GM21825 (cell line): ENCODE results near the gene EXOC3.
"Not testable (repeated sequence)": the region's sequence is repeated elsewhere in the genome, so short reads cannot be mapped to it uniquely, and the experiment has no call there.

Source experiments
- ATAC-seq: cut with Tn5 transposase; IDR thresholded peaks from one replicate; pipeline ENCODE4 v1.9.1; 2021; ENCODE audit warnings: mild to moderate bottlenecking, moderate library complexity; ENCODE audit not compliant: unreplicated experiment

The EXOC3 gene

GRCh38 chr5:499233-500209, 56.5 kb downstream of the EXOC3 start:
- no peak for ATAC-seq

DNA sequence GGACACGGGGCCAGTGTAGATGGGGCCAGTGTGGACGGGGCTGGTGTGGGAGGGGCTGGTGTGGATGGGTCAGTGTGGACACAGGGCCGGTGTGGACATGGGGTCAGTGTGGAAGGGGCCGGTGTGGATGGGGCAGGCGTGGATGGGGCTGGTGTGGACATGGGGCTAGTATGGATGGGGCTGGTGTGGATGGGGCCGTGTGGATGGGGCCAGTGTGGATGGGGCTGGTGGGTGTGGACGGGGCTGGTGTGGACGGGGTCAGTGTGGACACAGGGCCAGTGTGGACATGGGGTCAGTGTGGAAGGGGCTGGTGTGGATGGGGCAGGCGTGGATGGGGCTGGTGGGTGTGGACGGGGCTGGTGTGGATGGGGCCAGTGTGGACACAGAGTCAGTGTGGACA, 57.5 kb downstream of the EXOC3 start:
- no peak for ATAC-seq

- no peak for ATAC-seq
Measured at GRCh38 chr5:501105-501830, 58.3 kb downstream of the EXOC3 start.

- ATAC-seq = no peak
Measured at GRCh38 chr5:501831-502184, 58.8 kb downstream of the EXOC3 start.

DNA sequence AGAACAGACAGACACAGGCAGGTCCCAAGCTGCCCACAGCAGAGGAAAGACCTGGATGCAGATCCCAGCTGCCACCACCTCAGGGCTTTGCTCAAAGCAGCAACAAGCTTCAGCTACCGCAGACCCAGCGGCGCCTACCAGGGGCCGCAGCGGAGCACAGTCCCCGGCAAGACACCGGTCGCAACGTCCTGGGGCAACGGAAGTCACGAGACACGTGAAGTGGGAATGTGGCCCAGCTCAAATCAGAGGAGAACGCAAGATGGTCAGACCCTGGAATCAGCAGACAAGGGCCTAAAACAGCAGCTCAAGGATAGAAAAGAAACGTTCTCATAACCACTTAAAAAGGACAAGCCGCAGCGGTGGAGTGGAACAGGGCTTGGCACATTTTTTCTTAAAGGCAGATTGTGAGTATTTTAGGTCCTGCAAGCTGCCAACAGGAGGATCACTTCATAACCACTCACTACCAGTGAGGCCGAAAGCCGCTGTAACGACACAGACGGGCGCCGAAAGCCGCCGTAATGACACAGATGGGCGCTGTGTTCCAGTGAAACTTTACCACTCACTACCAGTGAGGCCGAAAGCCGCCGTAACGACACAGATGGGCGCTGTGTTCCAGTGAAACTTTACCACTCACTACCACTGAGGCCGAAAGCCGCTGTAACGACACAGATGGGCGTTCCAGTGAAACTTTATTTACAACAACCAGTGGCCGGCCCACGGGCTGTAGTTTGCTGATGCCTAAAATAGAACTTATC, 59.5 kb downstream of the EXOC3 start:
- ATAC-seq = no peak

- no peak for ATAC-seq
Measured at GRCh38 chr5:504326-505154, 61.6 kb downstream of the EXOC3 start.

DNA sequence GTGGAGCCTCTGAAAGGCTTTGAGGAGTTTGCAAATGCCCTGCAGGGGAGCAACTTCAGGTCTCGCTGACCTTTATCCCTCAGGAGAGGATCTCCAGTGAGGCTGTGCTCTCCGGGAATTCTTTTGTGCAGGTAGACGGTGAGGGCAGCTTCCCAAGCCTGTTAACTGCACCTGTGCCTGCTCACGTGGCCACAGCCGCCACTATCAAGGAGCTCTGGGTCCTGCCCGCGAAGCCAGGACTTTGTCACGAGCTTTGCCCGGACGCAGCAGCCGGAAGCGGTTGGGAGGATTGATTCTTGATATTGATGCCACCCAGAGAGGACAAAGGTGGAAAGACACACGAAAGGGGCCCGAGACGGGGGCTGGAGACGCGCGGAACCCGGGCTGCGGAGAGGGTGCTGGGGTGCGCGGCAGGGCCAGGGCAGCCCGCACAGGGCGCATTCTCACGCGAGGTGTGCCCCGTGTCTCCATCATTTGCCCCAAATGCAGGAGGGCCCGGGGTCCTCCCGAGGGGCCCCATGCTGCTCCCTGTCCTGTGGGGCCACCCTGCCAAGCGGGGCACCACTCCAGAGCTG, 63.1 kb downstream of the EXOC3 start:
- no peak for ATAC-seq

- not testable (repeated sequence) for ATAC-seq
Measured at GRCh38 chr5:507986-508575, 65.1 kb downstream of the EXOC3 start.

- no peak for ATAC-seq
Measured at GRCh38 chr5:509611-510185, 66.7 kb downstream of the EXOC3 start.

GRCh38 chr5:510521-510920, 67.5 kb downstream of the EXOC3 start:
- ATAC-seq = no peak

GRCh38 chr5:511476-511875, 68.5 kb downstream of the EXOC3 start:
- no peak for ATAC-seq

- no peak for ATAC-seq
Measured at GRCh38 chr5:513216-514100, 70.5 kb downstream of the EXOC3 start.

DNA sequence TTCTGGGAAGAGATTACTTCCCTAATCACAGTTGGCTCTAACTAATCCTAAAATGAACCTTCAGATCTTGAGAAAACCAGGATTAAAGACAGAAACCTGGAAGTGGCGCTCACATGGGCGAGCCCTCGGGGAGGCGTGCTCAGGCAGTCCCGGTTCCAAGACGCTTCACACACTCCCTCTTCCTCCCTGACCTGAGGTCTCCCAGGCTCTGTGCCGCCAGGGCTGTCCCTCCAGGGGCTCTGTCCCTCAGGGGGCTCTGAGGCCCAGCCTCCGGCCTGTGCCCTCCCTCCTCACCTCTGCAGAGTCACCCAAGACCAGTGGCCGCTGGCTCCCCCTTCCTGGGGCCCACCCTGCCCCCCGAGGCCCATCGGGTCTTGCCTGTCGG, 71.1 kb downstream of the EXOC3 start:
- no peak for ATAC-seq

DNA sequence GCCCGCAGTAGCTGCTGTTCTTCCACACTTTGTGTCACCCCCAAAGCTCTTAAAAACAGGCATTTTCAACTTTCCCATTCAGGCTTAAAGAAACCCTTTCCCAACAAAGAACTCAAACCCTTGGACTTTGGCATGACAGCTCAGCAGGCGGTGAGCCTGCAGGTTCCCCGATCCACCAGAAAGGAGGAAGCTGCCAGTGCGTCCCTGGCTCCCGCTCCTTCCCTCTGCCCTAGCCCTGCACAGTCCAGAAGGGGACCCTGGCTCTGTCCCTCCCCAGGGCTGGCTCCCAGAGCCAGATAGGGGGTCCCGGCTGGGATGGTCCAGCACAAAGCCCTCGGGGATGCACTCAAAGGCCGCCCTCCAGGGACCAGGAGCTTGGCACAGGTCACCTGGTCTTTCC, 71.7 kb downstream of the EXOC3 start:
- no peak for ATAC-seq

GRCh38 chr5:515273-515836, 72.4 kb downstream of the EXOC3 start:
- ATAC-seq = no peak

DNA sequence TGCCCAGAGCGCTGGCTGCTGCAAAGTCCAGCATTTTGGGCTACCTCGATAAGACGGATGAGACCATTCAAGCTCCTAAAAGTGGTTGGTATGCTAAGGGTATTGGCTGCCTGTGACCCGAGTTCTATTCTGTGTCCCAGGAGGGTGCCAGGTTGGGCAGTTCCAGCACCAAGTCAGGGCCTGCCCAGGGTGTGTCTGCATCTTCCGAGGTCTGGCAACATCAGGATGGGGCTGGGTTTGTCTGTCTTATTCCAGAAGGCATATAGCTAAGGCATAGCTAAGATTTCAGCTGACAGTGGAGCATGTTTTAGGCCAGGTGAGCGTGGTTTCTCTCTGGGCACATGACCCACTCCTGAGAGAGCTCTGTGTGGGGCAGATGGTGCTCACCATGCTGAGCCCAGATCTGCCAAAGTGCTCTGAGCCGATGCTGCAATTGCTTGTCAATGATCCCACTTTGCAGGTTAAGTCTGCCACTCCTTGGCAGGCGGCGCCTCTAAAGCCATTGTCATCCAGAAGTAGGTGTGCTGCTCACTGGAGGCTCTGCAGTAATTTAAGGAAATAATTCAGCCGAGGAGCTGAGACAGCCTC, 73.5 kb downstream of the EXOC3 start:
- no peak for ATAC-seq
